AG04449 (cell line): Measurements from ENCODE around the gene RYR2.
"Not testable (repeated sequence)": the region's sequence is repeated elsewhere in the genome, so short reads cannot be mapped to it uniquely, and the experiment has no call there.

Experiments used
- CTCF ChIA-PET: fragments of 350-600 bp; formaldehyde crosslinking; extraction: SDS; loops from one replicate; lab custom pipeline; 2021; ENCODE audit warnings: antibody characterized with exemption; lab: Yijun Ruan, JAX
- POLR2A ChIA-PET: fragments of 400-600, 350-600 bp; formaldehyde crosslinking; extraction: SDS; loops from one replicate; lab custom pipeline; 2020; ENCODE audit warnings: antibody characterized with exemption, inconsistent platforms; lab: Yijun Ruan, JAX
- DNase-seq: peaks from one replicate; pipeline ENCODE4 v3.0.0-alpha.2; 2010; ENCODE audit warnings: low read depth, low spot score
- H3K4me3 ChIP-seq: 2 replicates; pipeline ENCODE4 v1.5.1; 2011; ENCODE audit warnings: low read depth, mild to moderate bottlenecking, control low read depth, low read length
- TF ChIP-seq, protein P1 (sequence below): IDR thresholded peaks from one replicate; pipeline ENCODE4 v1.5.1; 2011; ENCODE audit warnings: mild to moderate bottlenecking, moderate library complexity, low read length, control low read depth, inconsistent platforms; ENCODE audit not compliant: insufficient read depth; ENCODE audit errors: missing control alignments

RYR2 gene

GRCh38 chr1:237258871-237259270 is 216.9 kb downstream of the RYR2 start:
- POLR2A ChIA-PET: no interaction called here
- CTCF ChIA-PET: no interaction called here
- no peak for DNase-seq

GRCh38 chr1:237261198-237261597 is 219.2 kb downstream of the RYR2 start:
- no peak for DNase-seq
- TF ChIP-seq, protein P1, sequence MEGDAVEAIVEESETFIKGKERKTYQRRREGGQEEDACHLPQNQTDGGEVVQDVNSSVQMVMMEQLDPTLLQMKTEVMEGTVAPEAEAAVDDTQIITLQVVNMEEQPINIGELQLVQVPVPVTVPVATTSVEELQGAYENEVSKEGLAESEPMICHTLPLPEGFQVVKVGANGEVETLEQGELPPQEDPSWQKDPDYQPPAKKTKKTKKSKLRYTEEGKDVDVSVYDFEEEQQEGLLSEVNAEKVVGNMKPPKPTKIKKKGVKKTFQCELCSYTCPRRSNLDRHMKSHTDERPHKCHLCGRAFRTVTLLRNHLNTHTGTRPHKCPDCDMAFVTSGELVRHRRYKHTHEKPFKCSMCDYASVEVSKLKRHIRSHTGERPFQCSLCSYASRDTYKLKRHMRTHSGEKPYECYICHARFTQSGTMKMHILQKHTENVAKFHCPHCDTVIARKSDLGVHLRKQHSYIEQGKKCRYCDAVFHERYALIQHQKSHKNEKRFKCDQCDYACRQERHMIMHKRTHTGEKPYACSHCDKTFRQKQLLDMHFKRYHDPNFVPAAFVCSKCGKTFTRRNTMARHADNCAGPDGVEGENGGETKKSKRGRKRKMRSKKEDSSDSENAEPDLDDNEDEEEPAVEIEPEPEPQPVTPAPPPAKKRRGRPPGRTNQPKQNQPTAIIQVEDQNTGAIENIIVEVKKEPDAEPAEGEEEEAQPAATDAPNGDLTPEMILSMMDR: no peak
- CTCF ChIA-PET: no interaction called here
- POLR2A ChIA-PET: no interaction called here
- no peak overlapping the region for H3K4me3 ChIP-seq

More at GRCh38 chr1:237258871-237259270, 216.9 kb downstream of the RYR2 start:
- no peak overlapping the region for H3K4me3 ChIP-seq
- TF ChIP-seq, protein P1: no peak

DNA sequence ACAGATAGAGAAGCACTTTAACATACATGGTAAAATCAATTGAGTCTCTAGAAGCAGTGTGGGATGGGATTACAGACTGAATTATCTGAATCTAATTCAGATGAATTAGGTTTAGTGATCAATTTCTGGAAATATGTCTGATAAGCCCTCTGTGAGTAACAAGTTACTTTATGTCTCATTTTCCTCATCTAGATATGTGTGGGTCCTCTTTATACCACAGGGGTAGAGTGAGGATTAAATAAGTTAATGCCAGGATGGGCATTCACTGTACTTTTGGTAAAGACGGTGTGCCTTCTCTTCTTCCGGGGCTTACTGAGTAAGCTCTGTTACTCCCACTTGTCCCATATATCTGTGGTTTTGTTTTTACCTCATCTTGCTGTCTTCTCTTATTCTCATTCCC is 225.8 kb downstream of the RYR2 start:
- POLR2A ChIA-PET: no interaction called here
- DNase-seq: no peak
- TF ChIP-seq, protein P1: no peak

DNA sequence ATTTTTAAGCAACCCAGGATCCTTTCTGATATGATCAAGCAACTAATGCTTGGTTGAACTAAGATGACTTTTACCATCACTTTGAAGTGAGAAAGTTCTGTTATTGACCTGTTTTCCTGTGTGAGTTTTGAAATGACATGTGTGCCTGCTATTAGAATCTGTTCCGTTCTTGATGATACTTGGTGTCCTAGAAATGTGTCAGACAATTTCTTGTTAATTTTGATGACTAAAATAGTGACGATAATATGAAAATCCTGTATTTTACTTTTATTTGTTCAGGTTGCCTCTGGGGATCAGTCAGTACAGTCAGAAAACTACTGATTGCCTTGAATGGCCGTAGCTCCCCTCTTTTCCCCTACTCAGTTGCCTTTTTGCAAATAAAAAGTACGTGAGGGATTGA is 228.0 kb downstream of the RYR2 start:
- ChIA-PET POLR2A (no interaction called here), CTCF (no interaction called here)
- H3K4me3 ChIP-seq: no peak overlapping the region
- DNase-seq: no peak
- TF ChIP-seq, protein P1: no peak

More for the DNA sequence above, 225.8 kb downstream of the RYR2 start:
- CTCF ChIA-PET: no interaction called here
- H3K4me3 ChIP-seq: no peak overlapping the region

DNA sequence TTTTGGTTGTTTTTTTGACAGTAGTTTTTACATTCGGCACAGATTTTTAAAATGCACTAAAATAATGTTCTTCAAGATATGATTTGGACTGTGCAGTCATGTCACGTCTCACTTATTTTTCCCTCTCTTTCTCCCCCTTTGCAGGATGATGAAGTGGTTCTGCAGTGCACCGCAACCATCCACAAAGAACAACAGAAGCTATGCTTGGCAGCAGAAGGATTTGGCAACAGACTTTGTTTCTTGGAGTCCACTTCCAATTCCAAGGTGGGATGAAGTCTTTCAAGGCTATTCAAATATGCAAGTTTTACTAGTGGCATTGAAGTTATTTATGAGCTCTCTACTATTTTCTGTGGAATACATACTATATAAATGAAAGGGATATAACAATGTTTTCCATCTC is 228.4 kb downstream of the RYR2 start:
- H3K4me3 ChIP-seq: no peak overlapping the region
- ChIA-PET POLR2A (no interaction called here), CTCF (no interaction called here)
- TF ChIP-seq, protein P1: no peak
- DNase-seq: no peak

DNA sequence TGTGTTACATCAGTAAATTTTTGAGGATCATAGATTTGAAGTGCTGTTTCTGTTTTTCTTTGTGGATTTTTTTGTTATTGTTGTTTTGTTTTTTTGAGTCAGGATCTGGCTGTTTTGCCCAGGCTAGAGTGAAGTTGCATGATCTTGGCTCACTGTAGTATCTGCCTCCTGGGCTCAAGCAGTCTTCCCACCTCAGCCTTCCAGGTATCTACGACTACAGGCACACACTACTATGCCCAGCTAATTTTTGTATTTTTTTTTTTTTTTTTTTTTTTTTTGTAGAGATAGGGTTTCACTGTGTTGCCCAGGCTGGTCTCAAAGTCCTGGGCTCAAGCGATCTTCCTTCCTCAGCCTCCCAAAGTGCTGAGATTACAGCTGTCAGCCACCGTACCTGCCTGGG is 236.0 kb downstream of the RYR2 start:
- H3K4me3 ChIP-seq, CTCF ChIA-PET, DNase-seq, POLR2A ChIA-PET: not testable (repeated sequence)

GRCh38 chr1:237279629-237280028 is 237.6 kb downstream of the RYR2 start:
- H3K4me3 ChIP-seq: no peak overlapping the region
- DNase-seq: no peak
- ChIA-PET POLR2A (no interaction called here), CTCF (no interaction called here)
- TF ChIP-seq, protein P1: no peak
